ENCODE results near the gene LEFTY1.

The LEFTY1 gene

DNA sequence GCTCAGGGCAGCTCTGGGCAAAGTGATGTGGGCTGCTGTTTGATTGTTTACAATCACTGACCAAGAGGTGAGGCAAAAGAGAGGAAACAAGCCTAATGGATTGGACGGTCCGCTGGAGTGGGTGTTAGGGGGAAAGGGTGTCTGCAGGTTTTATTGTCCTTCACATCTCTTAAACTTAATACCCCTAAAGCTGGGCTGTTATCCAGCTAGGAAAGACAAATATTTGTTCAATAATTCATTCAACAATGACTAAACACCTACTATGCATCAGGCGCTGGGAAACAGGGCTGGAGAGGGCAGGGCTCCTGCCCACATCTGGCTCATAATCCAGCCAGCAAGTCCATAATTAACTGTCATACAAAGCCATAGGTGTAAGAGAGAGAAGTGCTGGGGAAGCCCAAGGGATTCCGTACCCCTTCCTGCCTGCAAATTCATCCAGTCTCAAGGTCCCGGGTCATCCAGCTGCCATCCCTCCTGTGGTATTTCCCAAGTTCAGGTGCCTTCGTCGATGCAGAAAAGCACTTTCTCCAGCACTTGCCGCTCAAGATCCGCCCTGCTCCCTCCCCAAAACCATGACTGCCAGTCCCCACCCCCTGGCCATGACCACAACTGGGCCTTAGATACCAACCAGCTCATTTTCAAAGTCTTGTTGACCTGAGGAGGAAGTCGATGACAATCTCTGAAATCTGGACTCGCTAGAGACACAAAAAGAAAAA, 17.4 kb downstream of the LEFTY1 start:
- no peak for DNase-seq

DNA sequence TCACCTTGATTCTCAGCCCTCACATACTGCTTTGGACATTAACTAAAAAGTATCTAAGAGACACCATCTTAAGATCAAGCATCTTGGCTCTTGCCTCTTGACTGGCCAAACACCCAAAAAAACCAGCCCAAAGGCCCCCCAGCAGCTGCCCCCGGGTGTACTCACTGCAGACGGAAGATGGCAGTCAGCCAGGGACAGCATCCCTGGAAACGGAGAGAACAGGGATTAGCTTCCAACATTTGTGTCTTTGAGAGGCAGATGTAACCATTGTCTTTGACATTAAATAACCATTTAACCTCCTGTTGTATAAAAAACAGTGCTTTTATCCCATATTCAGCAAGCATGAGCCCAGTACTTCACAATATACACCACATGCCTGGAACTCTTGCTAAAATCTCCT, 18.0 kb downstream of the LEFTY1 start:
- no peak for DNase-seq

- DNase-seq: no peak
Observed at GRCh38 chr1:225868631-225869330, 20.2 kb downstream of the LEFTY1 start.

GRCh38 chr1:225866981-225867380, 22.0 kb downstream of the LEFTY1 start:
- no peak for DNase-seq

DNA sequence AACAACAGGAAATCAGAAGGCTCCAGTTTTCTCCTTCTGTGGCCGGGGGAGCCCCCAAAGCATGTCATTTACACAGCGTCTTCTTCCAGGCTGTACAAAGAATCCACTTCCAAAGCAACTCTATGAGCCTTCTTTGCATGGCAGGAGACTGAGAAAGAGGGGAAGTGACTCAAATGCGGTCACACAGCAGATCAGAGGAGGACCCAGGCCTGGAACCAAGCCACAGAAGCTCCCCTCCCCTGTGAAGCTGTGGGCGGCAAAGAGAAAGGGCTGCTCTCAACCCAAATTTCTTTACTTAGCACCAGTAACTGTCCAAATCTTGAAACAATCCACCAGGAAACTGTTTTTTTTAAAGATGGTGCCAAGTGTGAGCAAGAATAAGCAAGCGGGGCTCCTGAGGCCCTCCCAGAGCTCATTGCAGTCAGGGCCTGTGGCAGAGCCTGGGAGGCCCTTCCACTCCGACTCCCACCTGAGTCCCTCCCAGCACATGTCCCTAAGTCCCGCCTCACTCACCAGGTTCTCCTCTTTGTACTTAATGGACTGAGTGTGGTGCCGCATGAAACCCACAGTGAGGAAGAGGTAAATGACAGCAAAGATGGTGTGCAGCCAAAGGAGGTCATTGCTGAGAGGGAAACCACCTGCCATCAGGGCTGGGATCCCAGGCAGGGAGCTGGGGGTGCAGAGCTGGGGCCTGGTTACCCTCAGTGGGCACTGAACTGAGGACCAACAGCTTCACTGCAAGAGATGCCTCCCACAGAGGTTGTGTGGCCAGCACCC, 22.7 kb downstream of the LEFTY1 start:
- peak; percentile 18 to 48 (median 42) for DNase-seq

- no peak for DNase-seq
Observed at GRCh38 chr1:225865514-225865913, 23.4 kb downstream of the LEFTY1 start.

- no peak for DNase-seq
Observed at GRCh38 chr1:225863167-225863566, 25.8 kb downstream of the LEFTY1 start.

DNA sequence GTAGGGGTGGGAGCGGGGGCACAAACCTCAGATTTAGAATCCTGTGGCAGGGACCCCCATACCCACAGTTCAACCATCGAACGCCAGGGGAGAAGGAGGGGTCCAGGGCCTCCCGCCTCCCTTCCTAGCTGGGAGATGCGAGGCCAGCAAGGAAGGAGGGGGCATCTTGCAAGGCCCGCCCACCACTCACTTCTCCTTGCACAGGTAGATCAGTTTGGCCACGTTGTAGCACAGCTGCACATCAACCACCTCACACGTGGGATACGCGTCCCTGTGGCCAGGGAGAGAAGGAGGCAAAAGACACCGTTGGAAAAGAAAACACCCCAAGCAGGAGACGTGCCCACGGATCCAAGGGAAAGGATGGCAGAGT, 26.4 kb downstream of the LEFTY1 start:
- no peak for DNase-seq

GRCh38 chr1:225861834-225862580, 26.9 kb downstream of the LEFTY1 start:
- no peak for DNase-seq

GRCh38 chr1:225860876-225861441, 28.0 kb downstream of the LEFTY1 start:
- no peak for DNase-seq

DNA sequence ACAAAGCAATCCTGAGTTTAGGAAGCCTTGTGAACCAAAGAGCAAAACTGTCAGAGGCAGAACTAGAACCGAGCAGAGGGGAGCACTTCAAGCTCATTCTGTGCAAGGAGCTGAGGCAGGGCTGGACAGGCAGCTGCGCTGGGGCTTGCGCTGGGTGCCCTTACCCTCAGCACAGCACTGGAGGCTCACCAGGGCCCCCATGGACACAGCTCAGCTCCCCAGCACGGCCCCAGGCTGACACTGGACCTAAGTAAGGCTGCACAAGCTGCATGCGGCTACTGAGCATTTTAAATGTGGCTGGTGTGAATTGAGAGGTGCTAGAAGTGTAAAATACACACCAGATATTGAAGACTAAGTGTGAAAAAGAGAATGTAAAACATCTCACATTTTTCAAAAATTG, 28.8 kb downstream of the LEFTY1 start:
- DNase-seq: no peak

DNA sequence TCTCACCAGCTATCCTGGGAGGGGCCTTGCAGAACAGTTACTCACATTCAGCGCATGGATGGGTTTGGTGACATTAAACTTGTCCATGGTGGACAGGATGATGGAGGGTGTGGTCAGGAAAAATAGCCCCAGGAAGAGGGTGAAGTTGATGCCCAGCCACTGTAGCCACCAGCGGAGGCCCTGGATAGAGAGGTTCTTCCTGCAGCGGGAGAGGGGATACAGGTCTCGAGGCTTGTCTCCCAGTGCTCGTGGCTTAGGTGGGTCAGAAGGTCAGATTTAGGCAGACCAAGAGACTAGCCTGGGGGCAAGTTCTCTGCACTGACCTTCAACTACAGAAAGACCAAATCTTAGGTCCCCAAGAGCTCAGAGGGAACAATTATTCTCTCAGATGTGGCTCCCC, 29.8 kb downstream of the LEFTY1 start:
- DNase-seq: no peak

DNA sequence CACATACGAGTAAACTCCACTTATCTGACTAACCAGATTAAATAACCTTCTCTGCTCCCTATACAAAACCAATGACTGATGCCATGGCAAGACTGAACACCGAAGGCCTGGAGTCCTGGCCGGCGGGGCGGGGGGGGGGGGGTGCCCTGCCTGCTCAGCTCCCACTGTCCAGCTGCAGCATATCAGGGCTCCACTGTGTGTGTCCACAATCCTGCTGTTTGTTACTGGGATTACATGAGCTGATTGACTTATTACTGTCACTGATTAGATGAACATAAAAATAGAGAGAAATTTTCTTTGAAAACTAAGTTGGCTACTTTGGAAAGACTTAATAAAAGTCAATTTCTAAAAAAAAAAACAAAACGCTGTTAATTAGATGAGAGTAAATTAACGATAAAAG, 31.7 kb downstream of the LEFTY1 start:
- DNase-seq: no peak

GRCh38 chr1:225855503-225856300, 33.2 kb downstream of the LEFTY1 start:
- no peak for DNase-seq

DNA sequence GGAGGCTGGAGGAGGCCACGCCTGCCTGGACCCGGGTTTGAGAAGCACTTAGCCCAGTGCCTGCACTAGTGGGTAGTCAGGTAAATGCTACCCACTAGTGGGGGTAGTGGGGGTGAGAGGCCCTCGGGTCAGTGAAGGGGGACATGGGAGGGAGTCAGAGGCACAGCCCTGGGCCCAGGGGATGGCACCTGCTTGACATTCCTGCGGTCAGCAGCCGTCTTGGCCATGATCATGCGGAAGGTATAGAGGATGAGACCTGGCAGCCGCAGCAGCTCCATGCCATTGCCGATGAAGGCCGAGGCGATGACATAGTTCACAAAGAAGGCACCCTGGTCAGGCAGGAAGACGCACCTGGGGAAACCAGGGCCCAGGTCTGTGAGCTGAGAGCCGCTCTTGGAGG, 35.5 kb downstream of the LEFTY1 start:
- no peak for DNase-seq

DNA sequence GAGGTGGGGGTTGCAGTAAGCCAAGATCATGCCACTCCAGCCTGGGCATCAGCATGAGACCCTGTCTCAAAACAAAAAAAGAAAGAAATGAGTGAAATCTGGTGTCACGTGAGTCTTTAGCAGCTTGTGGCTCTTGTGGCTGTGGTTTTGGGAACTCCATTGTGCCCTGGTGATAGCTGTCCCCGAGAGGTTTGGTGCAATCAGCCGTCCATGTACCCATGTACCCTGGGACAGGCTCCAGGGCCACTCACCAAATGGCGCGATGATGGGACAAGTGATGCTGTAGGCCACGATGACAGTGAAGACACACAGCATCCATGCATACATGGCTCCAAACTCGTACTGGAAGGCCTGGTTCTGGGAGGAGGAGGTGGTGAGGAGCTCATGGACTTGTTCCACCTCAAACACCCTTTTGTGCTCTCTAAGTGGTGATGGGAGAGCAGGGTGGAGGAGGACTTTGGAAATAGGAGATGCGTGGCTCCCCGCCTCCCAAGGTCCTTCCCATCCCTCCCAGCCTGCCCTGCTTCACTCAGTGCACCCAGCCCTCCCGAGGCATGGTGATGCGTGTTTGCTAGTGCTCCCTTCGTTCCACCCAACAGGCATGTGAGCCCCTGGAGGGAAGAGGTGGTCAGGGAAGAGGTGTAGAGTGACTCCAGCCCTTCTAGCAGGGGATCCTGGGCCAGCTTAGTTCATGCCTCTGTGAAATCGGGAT, 36.4 kb downstream of the LEFTY1 start:
- DNase-seq: no peak

- DNase-seq: no peak
Observed at GRCh38 chr1:225851805-225852204, 37.1 kb downstream of the LEFTY1 start.

- DNase-seq: no peak
Observed at GRCh38 chr1:225850370-225850769, 38.6 kb downstream of the LEFTY1 start.

DNA sequence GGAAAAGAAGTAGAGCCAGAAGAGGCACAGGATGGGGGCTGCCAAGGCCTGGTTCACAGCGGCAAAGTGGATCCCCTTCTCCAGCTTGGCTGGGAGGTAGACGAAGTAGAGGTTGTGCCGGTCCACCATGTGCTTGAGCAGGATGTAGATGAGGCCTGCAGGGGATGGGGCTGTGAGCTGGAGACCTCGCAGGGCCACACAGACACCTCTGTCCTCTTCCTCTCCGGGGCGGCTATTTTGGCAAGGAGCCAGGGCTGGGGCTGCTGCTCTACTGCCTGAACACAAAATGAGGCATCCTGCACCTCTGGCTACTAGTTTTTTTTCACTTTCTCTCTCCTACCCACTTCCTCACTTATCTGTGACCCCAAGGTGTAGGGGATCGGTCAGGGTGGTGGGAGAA, 39.0 kb downstream of the LEFTY1 start:
- DNase-seq: peak in 3 of 4 experiments; percentile 12 to 21 (median 19)

GRCh38 chr1:225848030-225848955, 40.7 kb downstream of the LEFTY1 start:
- no peak for DNase-seq
